ENCODE measurements around the gene TXNDC2. TPM values are rescaled to one million over a fixed set of nuclear protein-coding genes. Genes with fewer than 3 reads are reported as not detected.
A peak's percentile ranks its signal among the peaks of the same experiment; 100 is the strongest.

Gene TXNDC2
- total and polyA plus RNA-seq, 9 of the 15 experiments (the other 6 are each of a cell fraction or from before 2014, with no cell fraction given), result 1.2 to 4.9 (median 2.3) TPM

GRCh38 chr18:9878783-9879242, 7.0 kb upstream of the TXNDC2 start (continued):
- no peak for TF ChIP-seq MYC (IDR thresholded peaks at IDR 0.05; ENCODE audit: low read depth, low read length)
- TF ChIP-seq MYC (CRISPR knock-in tag; IDR thresholded peaks at IDR 0.05; ENCODE audit: borderline replicate concordance, low read depth), result 0 out of 2 replicates have a peak, but pooled peaks have one; percentile 37
- TF ChIP-seq, protein P1, sequence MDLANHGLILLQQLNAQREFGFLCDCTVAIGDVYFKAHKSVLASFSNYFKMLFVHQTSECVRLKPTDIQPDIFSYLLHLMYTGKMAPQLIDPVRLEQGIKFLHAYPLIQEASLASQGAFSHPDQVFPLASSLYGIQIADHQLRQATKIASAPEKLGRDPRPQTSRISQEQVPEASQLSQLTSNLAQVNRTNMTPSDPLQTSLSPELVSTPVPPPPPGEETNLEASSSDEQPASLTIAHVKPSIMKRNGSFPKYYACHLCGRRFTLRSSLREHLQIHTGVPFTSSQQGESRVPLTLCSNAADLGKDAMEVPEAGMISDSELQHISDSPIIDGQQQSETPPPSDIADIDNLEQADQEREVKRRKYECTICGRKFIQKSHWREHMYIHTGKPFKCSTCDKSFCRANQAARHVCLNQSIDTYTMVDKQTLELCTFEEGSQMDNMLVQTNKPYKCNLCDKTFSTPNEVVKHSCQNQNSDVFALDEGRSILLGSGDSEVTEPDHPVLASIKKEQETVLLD (IDR thresholded peaks at IDR 0.05), result 0 out of 2 replicates have a peak, but pooled peaks have one; percentile 27
- TF ChIP-seq NCOA6 (IDR thresholded peaks at IDR 0.05), result no peak
- TF ChIP-seq HINFP (tag; conservative IDR thresholded peaks at IDR 0.05; ENCODE audit: low read depth), result 0 out of 2 replicates have a peak, but pooled peaks have one; percentile 49
- peak; percentile 77; the same call in 1 of the 2 replicates for TF ChIP-seq ZNF76 (CRISPR knock-in tag; IDR thresholded peaks at IDR 0.05; ENCODE audit: borderline replicate concordance)
- peak; percentile 69 for TF ChIP-seq ZNF707 (CRISPR knock-in tag; conservative IDR thresholded peaks at IDR 0.05)
- TF ChIP-seq, protein P2, sequence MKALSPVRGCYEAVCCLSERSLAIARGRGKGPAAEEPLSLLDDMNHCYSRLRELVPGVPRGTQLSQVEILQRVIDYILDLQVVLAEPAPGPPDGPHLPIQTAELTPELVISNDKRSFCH (CRISPR knock-in tag; IDR thresholded peaks at IDR 0.05), result no peak
- TF ChIP-seq, protein P2 (tag; IDR thresholded peaks at IDR 0.05), result peak; percentile 85
- TF ChIP-seq, protein P3, sequence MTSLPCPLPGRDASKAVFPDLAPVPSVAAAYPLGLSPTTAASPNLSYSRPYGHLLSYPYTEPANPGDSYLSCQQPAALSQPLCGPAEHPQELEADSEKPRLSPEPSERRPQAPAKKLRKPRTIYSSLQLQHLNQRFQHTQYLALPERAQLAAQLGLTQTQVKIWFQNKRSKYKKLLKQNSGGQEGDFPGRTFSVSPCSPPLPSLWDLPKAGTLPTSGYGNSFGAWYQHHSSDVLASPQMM (CRISPR knock-in tag; IDR thresholded peaks at IDR 0.05), result no peak
- peak; percentile 95 for TF ChIP-seq DMBX1 (CRISPR knock-in tag; IDR thresholded peaks at IDR 0.05; ENCODE audit: borderline replicate concordance)
- peak; percentile 78; the same call in 1 of the 2 replicates for TF ChIP-seq NFXL1 (CRISPR knock-in tag; IDR thresholded peaks at IDR 0.05)
- TF ChIP-seq TEAD1 (CRISPR knock-in tag; IDR thresholded peaks at IDR 0.05), result peak in 1 of 2 experiments; percentile 74; a peak in 1 of 4 replicates
- peak; percentile 93; the same call in 1 of the 2 replicates for TF ChIP-seq ERF (CRISPR knock-in tag; IDR thresholded peaks at IDR 0.05)
- peak; percentile 70; the same call in 1 of the 2 replicates for TF ChIP-seq ELF4 (CRISPR knock-in tag; IDR thresholded peaks at IDR 0.05)
- TF ChIP-seq NFIC (IDR thresholded peaks at IDR 0.05), result no peak
- TF ChIP-seq ZNF583 (CRISPR knock-in tag; IDR thresholded peaks at IDR 0.05), result peak; percentile 80; the same call in 1 of the 2 replicates
- peak in 1 of 2 experiments; percentile 67; a peak in 2 of 4 replicates for TF ChIP-seq MAZ (CRISPR knock-in tag; conservative IDR thresholded peaks at IDR 0.05 in 1 of 2, IDR thresholded peaks at IDR 0.05 in 1 of 2)
- TF ChIP-seq, protein P4, sequence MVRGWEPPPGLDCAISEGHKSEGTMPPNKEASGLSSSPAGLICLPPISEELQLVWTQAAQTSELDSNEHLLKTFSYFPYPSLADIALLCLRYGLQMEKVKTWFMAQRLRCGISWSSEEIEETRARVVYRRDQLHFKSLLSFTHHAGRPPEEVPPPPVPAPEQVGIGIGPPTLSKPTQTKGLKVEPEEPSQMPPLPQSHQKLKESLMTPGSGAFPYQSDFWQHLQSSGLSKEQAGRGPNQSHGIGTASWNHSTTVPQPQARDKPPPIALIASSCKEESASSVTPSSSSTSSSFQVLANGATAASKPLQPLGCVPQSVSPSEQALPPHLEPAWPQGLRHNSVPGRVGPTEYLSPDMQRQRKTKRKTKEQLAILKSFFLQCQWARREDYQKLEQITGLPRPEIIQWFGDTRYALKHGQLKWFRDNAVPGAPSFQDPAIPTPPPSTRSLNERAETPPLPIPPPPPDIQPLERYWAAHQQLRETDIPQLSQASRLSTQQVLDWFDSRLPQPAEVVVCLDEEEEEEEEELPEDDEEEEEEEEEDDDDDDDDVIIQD (CRISPR knock-in tag; IDR thresholded peaks at IDR 0.05), result 0 out of 2 replicates have a peak, but pooled peaks have one; percentile 53
- TF ChIP-seq PHTF2 (CRISPR knock-in tag; IDR thresholded peaks at IDR 0.05), result no peak
- TF ChIP-seq HMG20A (CRISPR knock-in tag; conservative IDR thresholded peaks at IDR 0.05), result 0 out of 2 replicates have a peak, but pooled peaks have one; percentile 51
- TF ChIP-seq ZNF324 (CRISPR knock-in tag; IDR thresholded peaks at IDR 0.05), result peak; percentile 55; the same call in 1 of the 2 replicates
- peak; percentile 68 for TF ChIP-seq CXXC5 (CRISPR knock-in tag; IDR thresholded peaks at IDR 0.05)
- no peak for TF ChIP-seq POLR2B (IDR thresholded peaks at IDR 0.05; ENCODE audit: low read depth, partially characterized antibody)

Data from K562 (cell line).